ENCODE measurements around the gene SEC31A.

GRCh38 chr4:82866706-82867385 lies 24.1 kb downstream of the SEC31A start:
- no peak for TF ChIP-seq POLR2A (IDR thresholded peaks at IDR 0.05)
- TF ChIP-seq, protein P1, sequence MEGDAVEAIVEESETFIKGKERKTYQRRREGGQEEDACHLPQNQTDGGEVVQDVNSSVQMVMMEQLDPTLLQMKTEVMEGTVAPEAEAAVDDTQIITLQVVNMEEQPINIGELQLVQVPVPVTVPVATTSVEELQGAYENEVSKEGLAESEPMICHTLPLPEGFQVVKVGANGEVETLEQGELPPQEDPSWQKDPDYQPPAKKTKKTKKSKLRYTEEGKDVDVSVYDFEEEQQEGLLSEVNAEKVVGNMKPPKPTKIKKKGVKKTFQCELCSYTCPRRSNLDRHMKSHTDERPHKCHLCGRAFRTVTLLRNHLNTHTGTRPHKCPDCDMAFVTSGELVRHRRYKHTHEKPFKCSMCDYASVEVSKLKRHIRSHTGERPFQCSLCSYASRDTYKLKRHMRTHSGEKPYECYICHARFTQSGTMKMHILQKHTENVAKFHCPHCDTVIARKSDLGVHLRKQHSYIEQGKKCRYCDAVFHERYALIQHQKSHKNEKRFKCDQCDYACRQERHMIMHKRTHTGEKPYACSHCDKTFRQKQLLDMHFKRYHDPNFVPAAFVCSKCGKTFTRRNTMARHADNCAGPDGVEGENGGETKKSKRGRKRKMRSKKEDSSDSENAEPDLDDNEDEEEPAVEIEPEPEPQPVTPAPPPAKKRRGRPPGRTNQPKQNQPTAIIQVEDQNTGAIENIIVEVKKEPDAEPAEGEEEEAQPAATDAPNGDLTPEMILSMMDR (IDR thresholded peaks at IDR 0.05) = no peak

Data from sigmoid colon (tissue), 3 donors.